Progenitor cell of endocrine pancreas (in vitro differentiated cells): ENCODE measurements around the gene PDZD2. TPM values are rescaled to one million over a fixed set of nuclear protein-coding genes. Genes with fewer than 3 reads are reported as not detected.

Experiments
- DNase-seq: peaks from one replicate; pipeline ENCODE4 v3.0.0; 2021; ENCODE audit warnings: low spot score; ENCODE audit not compliant: unreplicated experiment
- H3K27ac Mint-ChIP-seq: 2 replicates; pipeline ENCODE4 v1.8.0; 2021; ENCODE audit warnings: mild to moderate bottlenecking, moderate library complexity, mixed read lengths
- H3K27me3 Mint-ChIP-seq: 2 replicates; pipeline ENCODE4 v1.8.0; 2021; ENCODE audit warnings: mixed read lengths
- H3K36me3 Mint-ChIP-seq: 2 replicates; pipeline ENCODE4 v1.8.0; 2022; ENCODE audit warnings: mixed read lengths; ENCODE audit not compliant: insufficient read depth
- H3K4me1 Mint-ChIP-seq: 2 replicates; pipeline ENCODE4 v1.8.0; 2021; ENCODE audit warnings: low read depth, mixed read lengths
- H3K4me3 Mint-ChIP-seq: 2 replicates; pipeline ENCODE4 v1.8.0; 2021; ENCODE audit warnings: low read depth, mild to moderate bottlenecking, moderate library complexity, mixed read lengths
- H3K9me3 Mint-ChIP-seq: 2 replicates; pipeline ENCODE4 v1.8.0; 2021; ENCODE audit warnings: low read depth, mixed read lengths
- total RNA-seq: library from RNA; stranded (reverse); gene quantifications from 2 replicates; pipeline ENCODE4 v1.2.1, GENCODE V29; 2021
- TF ChIP-seq, protein P1 (sequence below): fragments of 200-600 bp; sonication (generic); IDR thresholded peaks from one replicate; pipeline ENCODE4 v1.5.0; 2021; ENCODE audit warnings: antibody characterized with exemption, mild to moderate bottlenecking; ENCODE audit not compliant: unreplicated experiment

Gene PDZD2
- total RNA-seq, 1 donor from 2014 or later: 3.1 TPM

- Mint-ChIP-seq H3K27ac (peak overlapping the region; percentile 34), H3K4me3 (no peak overlapping the region), H3K36me3 (no peaks in the 10 kb centered on the region), H3K9me3 (no peaks in the 10 kb centered on the region), H3K27me3 (peaks cover 3% of the 10 kb centered on the region), H3K4me1 (peaks cover 6% of the 10 kb centered on the region)
- TF ChIP-seq, protein P1, sequence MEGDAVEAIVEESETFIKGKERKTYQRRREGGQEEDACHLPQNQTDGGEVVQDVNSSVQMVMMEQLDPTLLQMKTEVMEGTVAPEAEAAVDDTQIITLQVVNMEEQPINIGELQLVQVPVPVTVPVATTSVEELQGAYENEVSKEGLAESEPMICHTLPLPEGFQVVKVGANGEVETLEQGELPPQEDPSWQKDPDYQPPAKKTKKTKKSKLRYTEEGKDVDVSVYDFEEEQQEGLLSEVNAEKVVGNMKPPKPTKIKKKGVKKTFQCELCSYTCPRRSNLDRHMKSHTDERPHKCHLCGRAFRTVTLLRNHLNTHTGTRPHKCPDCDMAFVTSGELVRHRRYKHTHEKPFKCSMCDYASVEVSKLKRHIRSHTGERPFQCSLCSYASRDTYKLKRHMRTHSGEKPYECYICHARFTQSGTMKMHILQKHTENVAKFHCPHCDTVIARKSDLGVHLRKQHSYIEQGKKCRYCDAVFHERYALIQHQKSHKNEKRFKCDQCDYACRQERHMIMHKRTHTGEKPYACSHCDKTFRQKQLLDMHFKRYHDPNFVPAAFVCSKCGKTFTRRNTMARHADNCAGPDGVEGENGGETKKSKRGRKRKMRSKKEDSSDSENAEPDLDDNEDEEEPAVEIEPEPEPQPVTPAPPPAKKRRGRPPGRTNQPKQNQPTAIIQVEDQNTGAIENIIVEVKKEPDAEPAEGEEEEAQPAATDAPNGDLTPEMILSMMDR: no peak
- DNase-seq: no peak
These were observed 59.7 kb downstream of the PDZD2 start for GRCh38 chr5:31698673-31699072.

GRCh38 chr5:31701642-31702299 lies 62.8 kb downstream of the PDZD2 start:
- DNase-seq: no peak
- H3K9me3 Mint-ChIP-seq: no peaks in the 10 kb centered on the region
- peaks cover 6% of the 10 kb centered on the region for H3K4me1 Mint-ChIP-seq
- TF ChIP-seq, protein P1: no peak
- no peaks in the 10 kb centered on the region for H3K36me3 Mint-ChIP-seq
- peak overlapping the region; percentile 42 for H3K27ac Mint-ChIP-seq
- no peak overlapping the region for H3K4me3 Mint-ChIP-seq
- peaks cover 3% of the 10 kb centered on the region for H3K27me3 Mint-ChIP-seq

- Mint-ChIP-seq H3K4me3 (no peak overlapping the region), H3K36me3 (no peaks in the 10 kb centered on the region), H3K27ac (no peak overlapping the region), H3K4me1 (peaks cover 6% of the 10 kb centered on the region), H3K9me3 (no peaks in the 10 kb centered on the region), H3K27me3 (peaks cover 3% of the 10 kb centered on the region)
- TF ChIP-seq, protein P1: no peak
- no peak for DNase-seq
These were observed 63.8 kb downstream of the PDZD2 start for GRCh38 chr5:31702712-31703111.

DNA sequence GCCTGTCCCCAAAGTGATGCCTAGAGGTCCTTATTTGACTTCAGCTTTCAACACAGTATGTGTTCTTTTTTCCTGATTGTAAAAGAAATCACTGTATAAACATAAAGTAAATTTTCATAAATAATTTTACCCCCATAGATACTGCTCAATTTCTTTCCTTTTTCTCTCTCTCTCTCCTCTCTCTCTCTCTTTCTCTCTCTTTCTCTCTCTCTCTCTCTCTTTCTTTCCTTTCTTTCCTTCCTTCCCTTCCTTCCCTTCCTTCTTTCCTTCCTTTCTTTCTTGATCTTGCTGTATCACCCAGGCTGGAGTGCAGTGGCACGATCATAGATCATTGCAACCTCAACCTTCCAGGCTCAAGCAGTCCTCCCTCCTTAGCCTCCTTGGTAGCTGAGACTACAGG lies 64.8 kb downstream of the PDZD2 start:
- TF ChIP-seq, protein P1: no peak
- Mint-ChIP-seq H3K4me3 (no peak overlapping the region), H3K27ac (no peak overlapping the region), H3K27me3 (peaks cover 3% of the 10 kb centered on the region), H3K9me3 (no peaks in the 10 kb centered on the region), H3K36me3 (no peaks in the 10 kb centered on the region), H3K4me1 (peaks cover 6% of the 10 kb centered on the region)
- no peak for DNase-seq

DNA sequence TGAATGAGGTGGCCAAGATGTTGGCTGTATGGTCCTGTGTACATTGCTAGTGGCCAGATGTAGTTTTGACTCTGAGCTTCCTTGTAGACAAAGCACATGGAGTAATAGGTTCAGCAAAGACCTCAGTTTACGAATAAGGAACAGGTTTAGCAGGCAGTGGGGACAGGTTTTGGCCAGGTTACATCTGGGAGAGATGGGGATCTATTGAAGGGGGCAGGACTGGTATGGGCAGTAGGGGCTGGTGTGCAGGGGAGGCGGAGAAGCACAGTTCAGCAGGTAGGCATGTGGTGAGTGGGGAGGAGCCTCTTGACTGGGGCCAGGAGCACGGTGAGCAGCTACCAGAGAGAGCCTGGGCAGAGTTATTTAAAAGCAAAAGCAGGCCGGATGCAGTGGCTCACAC lies 67.3 kb downstream of the PDZD2 start:
- no peak overlapping the region for H3K27ac Mint-ChIP-seq
- H3K4me3 Mint-ChIP-seq: no peak overlapping the region
- H3K4me1 Mint-ChIP-seq: peaks cover 6% of the 10 kb centered on the region
- H3K9me3 Mint-ChIP-seq: no peaks in the 10 kb centered on the region
- DNase-seq: no peak
- no peaks in the 10 kb centered on the region for H3K36me3 Mint-ChIP-seq
- TF ChIP-seq, protein P1: no peak
- H3K27me3 Mint-ChIP-seq: no peaks in the 10 kb centered on the region
